Upper lobe of right lung (tissue), 1 donor: ENCODE results near the gene SCML2. TPM values are rescaled to one million over a fixed set of nuclear protein-coding genes. Genes with fewer than 3 reads are reported as not detected.

ENCODE experiments used
- ATAC-seq: fragments of 200-7000 bp; cut with Tn5 transposase; one replicate; pipeline ENCODE4 v1.9.1; 2020; ENCODE audit warnings: mild to moderate bottlenecking, moderate library complexity
- DNase-seq: peaks from one replicate; pipeline ENCODE4 v3.0.0-alpha.2; 2020
- H3K27ac ChIP-seq: fragments of 200-600 bp; one replicate; pipeline ENCODE4 v1.8.0; 2022
- H3K27me3 ChIP-seq: fragments of 200-600 bp; one replicate; pipeline ENCODE4 v1.8.0; 2022; ENCODE audit warnings: mild to moderate bottlenecking
- H3K36me3 ChIP-seq: fragments of 200-600 bp; one replicate; pipeline ENCODE4 v1.8.0; 2022
- H3K4me1 ChIP-seq: fragments of 200-600 bp; one replicate; pipeline ENCODE4 v1.8.0; 2022
- H3K4me3 ChIP-seq: fragments of 200-600 bp; one replicate; pipeline ENCODE4 v1.8.0; 2022; ENCODE audit warnings: mild to moderate bottlenecking
- H3K9me3 ChIP-seq: fragments of 200-600 bp; one replicate; pipeline ENCODE4 v1.8.0; 2022
- intact Hi-C: fragments of 100-400 bp; cut with DNase I; formaldehyde crosslinking; loops from one replicate; pipeline ENCODE4 v1.11.0; 2022
- long read RNA-seq: library from polyadenylated mRNA; unstranded; transcript quantifications from one replicate; pipeline ENCODE4 v2.0.0, GENCODE V29; 2021
- total RNA-seq: library from RNA; stranded (reverse); fragmentation: NEBNext Ultra II Directional; extraction: Animal tissue kit (Norgen Biotek cat#: 25700); gene quantifications from one replicate; pipeline ENCODE4 v1.2.1, GENCODE V29; 2021
- TF ChIP-seq, protein P1 (sequence below): fragments of 200-600 bp; IDR thresholded peaks from one replicate; pipeline ENCODE4 v1.8.0; 2022; ENCODE audit warnings: antibody characterized with exemption
- donor health status: DM: no; HTN: yes; CAD: no; lungs with severe emphysema.

SCML2 gene
- 0.81 TPM for total RNA-seq
- long read RNA-seq, partial matches to known transcripts: 1 of 2 reads
- long read RNA-seq, other reads (novel, unspliced or antisense): 1 of 2 reads

DNA sequence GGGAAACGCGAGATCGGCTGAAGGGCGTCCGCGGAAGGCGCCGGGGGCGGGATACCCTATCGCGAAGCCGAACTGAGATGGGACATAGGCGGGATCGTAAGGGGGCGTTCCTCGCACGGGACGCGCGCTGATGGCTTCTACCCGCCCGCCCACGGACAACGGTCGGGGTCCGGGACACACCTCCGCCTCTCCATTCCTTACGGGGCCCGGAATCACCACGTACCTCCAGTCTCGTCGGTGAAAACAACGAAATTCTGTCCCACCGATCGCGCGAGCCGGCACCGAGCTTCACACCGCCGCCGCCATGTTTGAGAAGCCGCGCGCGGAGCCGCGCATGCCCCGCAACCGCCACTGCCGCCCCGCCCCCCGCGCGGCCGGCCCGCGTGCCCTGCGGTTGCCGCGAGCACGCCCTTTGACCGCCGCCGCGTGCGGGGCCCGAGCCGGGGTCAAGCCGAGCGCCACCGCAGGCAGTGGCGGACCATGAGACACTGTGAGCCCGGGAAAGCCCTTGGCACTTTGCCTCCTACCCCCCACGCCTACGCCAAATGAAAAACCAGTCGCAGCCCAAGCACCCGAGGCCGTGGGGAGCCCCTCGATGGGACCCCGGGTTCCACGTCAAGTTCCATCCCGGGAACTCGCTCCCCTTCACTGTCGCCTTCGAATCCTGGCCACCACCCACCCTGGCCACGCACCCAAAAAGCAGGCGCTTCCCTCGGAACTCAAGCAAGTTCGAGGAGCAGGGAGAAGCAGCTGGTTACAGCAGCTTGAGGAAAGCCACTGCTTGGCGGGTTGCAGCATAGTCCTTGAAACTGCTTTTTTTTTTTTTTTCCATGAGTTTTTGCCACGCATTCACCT lies at the start of gene SCML2:
Gene SCML2, minus strand, starts transcription at position 320 of the 855 bp plus-strand sequence. CDS start 20,617 bp downstream, outside the sequence.
- Histone ChIP-seq H3K27ac (no peak within 1 kb of the TSS), H3K27me3 (no peaks in the 10 kb centered on the region), H3K9me3 (no peaks in the 10 kb centered on the region), H3K4me3 (peak within 1 kb of the TSS; percentile 56), H3K36me3 (no peaks in the 10 kb centered on the region), H3K4me1 (no peaks in the 10 kb centered on the region)
- ATAC-seq (peak; percentile 87), DNase-seq (peak; percentile 68)
- intact Hi-C loops: no loop called here
- TF ChIP-seq, protein P1, sequence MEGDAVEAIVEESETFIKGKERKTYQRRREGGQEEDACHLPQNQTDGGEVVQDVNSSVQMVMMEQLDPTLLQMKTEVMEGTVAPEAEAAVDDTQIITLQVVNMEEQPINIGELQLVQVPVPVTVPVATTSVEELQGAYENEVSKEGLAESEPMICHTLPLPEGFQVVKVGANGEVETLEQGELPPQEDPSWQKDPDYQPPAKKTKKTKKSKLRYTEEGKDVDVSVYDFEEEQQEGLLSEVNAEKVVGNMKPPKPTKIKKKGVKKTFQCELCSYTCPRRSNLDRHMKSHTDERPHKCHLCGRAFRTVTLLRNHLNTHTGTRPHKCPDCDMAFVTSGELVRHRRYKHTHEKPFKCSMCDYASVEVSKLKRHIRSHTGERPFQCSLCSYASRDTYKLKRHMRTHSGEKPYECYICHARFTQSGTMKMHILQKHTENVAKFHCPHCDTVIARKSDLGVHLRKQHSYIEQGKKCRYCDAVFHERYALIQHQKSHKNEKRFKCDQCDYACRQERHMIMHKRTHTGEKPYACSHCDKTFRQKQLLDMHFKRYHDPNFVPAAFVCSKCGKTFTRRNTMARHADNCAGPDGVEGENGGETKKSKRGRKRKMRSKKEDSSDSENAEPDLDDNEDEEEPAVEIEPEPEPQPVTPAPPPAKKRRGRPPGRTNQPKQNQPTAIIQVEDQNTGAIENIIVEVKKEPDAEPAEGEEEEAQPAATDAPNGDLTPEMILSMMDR: no peak

DNA sequence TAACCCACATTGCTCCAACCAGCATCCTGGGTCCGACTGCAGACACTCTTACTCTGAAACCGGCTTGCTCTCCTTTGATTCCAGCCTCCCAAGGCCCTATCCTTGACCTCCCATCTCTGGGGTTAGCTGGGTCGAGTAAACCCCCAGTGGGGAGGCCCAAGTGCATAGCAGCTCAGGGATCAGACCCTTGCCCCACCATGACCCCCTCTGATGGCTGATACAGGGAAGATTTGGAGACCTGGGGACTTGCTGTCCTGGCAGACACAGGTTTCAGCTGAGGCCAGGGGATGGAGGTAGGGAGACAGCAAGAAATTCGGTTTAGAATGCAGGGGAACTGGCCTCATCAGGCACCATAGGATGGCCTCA lies 47.3 kb upstream of the SCML2 start:
- intact Hi-C loops: no loop called here
- ATAC-seq: no peak
- TF ChIP-seq, protein P1: no peak
- DNase-seq: no peak
- H3K4me1 ChIP-seq: no peaks in the 10 kb centered on the region
- H3K27ac ChIP-seq: no peak overlapping the region
- H3K36me3 ChIP-seq: no peaks in the 10 kb centered on the region
- no peaks in the 10 kb centered on the region for H3K27me3 ChIP-seq
- H3K9me3 ChIP-seq: no peaks in the 10 kb centered on the region
- H3K4me3 ChIP-seq: no peak overlapping the region

GRCh38 chrX:18394477-18394876 lies 40.0 kb upstream of the SCML2 start:
- no peak overlapping the region for H3K27ac ChIP-seq
- H3K4me1 ChIP-seq: no peaks in the 10 kb centered on the region
- TF ChIP-seq, protein P1: no peak
- DNase-seq: no peak
- no peak for ATAC-seq
- no peaks in the 10 kb centered on the region for H3K36me3 ChIP-seq
- intact Hi-C loops: no loop called here
- no peaks in the 10 kb centered on the region for H3K9me3 ChIP-seq
- H3K27me3 ChIP-seq: no peaks in the 10 kb centered on the region
- H3K4me3 ChIP-seq: no peak overlapping the region

DNA sequence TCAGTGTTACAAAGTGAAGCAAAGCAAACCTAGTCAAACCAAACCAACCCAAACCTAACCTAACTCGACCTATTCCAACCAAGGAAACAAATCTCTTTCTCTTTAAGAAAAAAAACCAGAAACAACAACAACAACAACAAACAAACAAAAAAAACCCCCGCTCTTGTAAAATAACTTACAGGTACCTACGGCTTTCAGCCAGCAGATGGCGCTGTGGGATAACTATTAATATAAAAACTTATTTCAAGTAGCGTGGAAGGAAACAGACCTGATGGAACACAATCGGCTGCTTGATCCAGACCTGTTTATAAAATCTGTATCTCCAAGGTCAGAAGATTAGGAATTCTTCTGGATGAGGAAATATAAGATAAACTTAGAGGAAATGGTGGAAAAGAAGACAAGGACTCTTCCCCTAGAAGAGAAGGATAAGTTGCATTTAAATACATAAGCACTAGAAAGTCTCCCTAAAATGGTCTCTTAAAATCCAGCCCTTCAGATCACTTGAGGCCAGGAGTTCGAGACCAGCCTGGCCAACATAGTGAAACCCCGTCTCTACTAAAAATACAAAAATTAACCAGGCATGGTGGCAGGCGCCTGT lies 36.6 kb upstream of the SCML2 start:
- TF ChIP-seq, protein P1: peak; percentile 68
- ATAC-seq (peak; percentile 62), DNase-seq (peak; percentile 65)
- Histone ChIP-seq H3K27ac (no peak overlapping the region), H3K4me3 (no peak overlapping the region), H3K27me3 (no peaks in the 10 kb centered on the region), H3K9me3 (no peaks in the 10 kb centered on the region), H3K36me3 (no peaks in the 10 kb centered on the region), H3K4me1 (no peaks in the 10 kb centered on the region)
- intact Hi-C loops: no loop called here

GRCh38 chrX:18389966-18390365 lies 35.5 kb upstream of the SCML2 start:
- no peak overlapping the region for H3K4me3 ChIP-seq
- H3K27me3 ChIP-seq: no peaks in the 10 kb centered on the region
- DNase-seq: no peak
- no peak overlapping the region for H3K27ac ChIP-seq
- no peaks in the 10 kb centered on the region for H3K4me1 ChIP-seq
- ATAC-seq: no peak
- H3K9me3 ChIP-seq: no peaks in the 10 kb centered on the region
- TF ChIP-seq, protein P1: no peak
- intact Hi-C loops: loop anchor here (10.0 kb wide), 1 partner anchor 945 kb away; no protein-coding TSS in a partner anchor
- H3K36me3 ChIP-seq: no peaks in the 10 kb centered on the region
